OCI-LY7 (cell line): Measurements from ENCODE around the gene SLC9C1. TPM values are rescaled to one million over a fixed set of nuclear protein-coding genes. Genes with fewer than 3 reads are reported as not detected.

ENCODE experiments used
- BruUV-seq: library from RNA; stranded (reverse); fragments of 400-500 nt; replicated peaks from 2 replicates; lab custom pipeline; 2021; lab: Mats Ljungman, UMichigan
- CTCF ChIA-PET: fragments of 300-600 bp; sonication (Branson Sonifier 250); formaldehyde crosslinking; loops from one replicate; lab custom pipeline; 2022; ENCODE audit warnings: antibody characterized with exemption; ENCODE audit not compliant: unreplicated experiment; lab: Charles Lee
- POLR2A ChIA-PET: fragments of 300-600 bp; sonication (Branson Sonifier 250); formaldehyde crosslinking; loops from one replicate; lab custom pipeline; 2022; ENCODE audit warnings: antibody characterized with exemption; lab: Charles Lee
- DNase-seq: peaks from one replicate; pipeline ENCODE4 v3.0.0-alpha.2; 2015; ENCODE audit warnings: low spot score
- H2AFZ ChIP-seq: fragments of 200-600 bp; sonication (generic), shearing (Covaris generic); 2 replicates; pipeline ENCODE4 v1.6.1; 2014; ENCODE audit warnings: mild to moderate bottlenecking, antibody characterized with exemption, low read length, moderate library complexity
- H3K27ac ChIP-seq: fragments of 200-600 bp; sonication (generic); 2 replicates; pipeline ENCODE4 v1.5.1; 2014; ENCODE audit warnings: mixed run types, low read depth, mild to moderate bottlenecking, moderate library complexity, low read length, inconsistent platforms; ENCODE audit not compliant: poor library complexity, severe bottlenecking
- H3K36me3 ChIP-seq: fragments of 200-600 bp; sonication (generic); 2 replicates; pipeline ENCODE4 v1.6.1; 2014; ENCODE audit warnings: mild to moderate bottlenecking, antibody characterized with exemption, low read length, moderate library complexity, mixed read lengths; ENCODE audit not compliant: insufficient read depth
- H3K4me1 ChIP-seq: fragments of 200-600 bp; sonication (generic); 2 replicates; pipeline ENCODE4 v1.5.1; 2014; ENCODE audit warnings: mild to moderate bottlenecking, low read length; ENCODE audit not compliant: insufficient read depth, poor library complexity, severe bottlenecking
- H3K4me2 ChIP-seq: fragments of 200-600 bp; sonication (generic); 2 replicates; pipeline ENCODE4 v1.6.1; 2014; ENCODE audit warnings: mild to moderate bottlenecking, low read length
- H3K4me3 ChIP-seq: fragments of 200-600 bp; sonication (generic); 2 replicates; pipeline ENCODE4 v1.5.1; 2014; ENCODE audit warnings: mild to moderate bottlenecking, low read depth, low read length; ENCODE audit not compliant: poor library complexity, severe bottlenecking
- H3K79me2 ChIP-seq: fragments of 200-600 bp; sonication (generic); 2 replicates; pipeline ENCODE4 v1.6.1; 2016; ENCODE audit warnings: low read depth, mild to moderate bottlenecking, low read length, moderate library complexity, mixed read lengths; ENCODE audit not compliant: insufficient read depth
- H3K9me2 ChIP-seq: fragments of 200-600 bp; sonication (generic); 2 replicates; pipeline ENCODE4 v1.6.1; 2016; ENCODE audit warnings: mild to moderate bottlenecking, low read length, mixed read lengths; ENCODE audit not compliant: insufficient read depth
- H3K9me3 ChIP-seq: fragments of 200-600 bp; sonication (generic); 2 replicates; pipeline ENCODE4 v1.6.1; 2014; ENCODE audit warnings: mild to moderate bottlenecking, mixed run types, low read length, mixed read lengths
- H4K20me1 ChIP-seq: fragments of 200-600 bp; sonication (generic); 2 replicates; pipeline ENCODE4 v1.6.1; 2014; ENCODE audit warnings: mild to moderate bottlenecking, antibody characterized with exemption, low read length, moderate library complexity, mixed read lengths; ENCODE audit not compliant: insufficient read depth
- EZH2phosphoT487 ChIP-seq: fragments of 200-600 bp; sonication (generic); IDR thresholded peaks from 2 replicates; pipeline ENCODE4 v1.6.1; 2018; ENCODE audit warnings: low read depth, borderline replicate concordance, mild to moderate bottlenecking, mixed run types, antibody characterized with exemption, low read length, moderate library complexity, mixed read lengths
- intact Hi-C: fragments of 100-400 bp; cut with micrococcal nuclease; formaldehyde crosslinking; loops from one replicate; pipeline ENCODE4 v1.10.0; 2022; ENCODE audit not compliant: unreplicated experiment
- total RNA-seq, 2 experiments: library from RNA; depleted of rRNA in 1 of 2; stranded (reverse); fragments of >200 nt in 1 of 2; shearing (Covaris generic) in 1 of 2; gene quantifications; 2 replicates each; pipeline ENCODE4 v1.2.3, GENCODE V29; 2014 to 2022
- TF ChIP-seq, protein P1 (sequence below): fragments of 200-600 bp; sonication (generic); conservative IDR thresholded peaks from 2 replicates; pipeline ENCODE4 v1.5.1; 2014; ENCODE audit warnings: mild to moderate bottlenecking, antibody characterized with exemption, low read length, moderate library complexity, mixed read lengths

Gene SLC9C1
- total RNA-seq, 2 experiments from 2014 or later: not detected

DNA sequence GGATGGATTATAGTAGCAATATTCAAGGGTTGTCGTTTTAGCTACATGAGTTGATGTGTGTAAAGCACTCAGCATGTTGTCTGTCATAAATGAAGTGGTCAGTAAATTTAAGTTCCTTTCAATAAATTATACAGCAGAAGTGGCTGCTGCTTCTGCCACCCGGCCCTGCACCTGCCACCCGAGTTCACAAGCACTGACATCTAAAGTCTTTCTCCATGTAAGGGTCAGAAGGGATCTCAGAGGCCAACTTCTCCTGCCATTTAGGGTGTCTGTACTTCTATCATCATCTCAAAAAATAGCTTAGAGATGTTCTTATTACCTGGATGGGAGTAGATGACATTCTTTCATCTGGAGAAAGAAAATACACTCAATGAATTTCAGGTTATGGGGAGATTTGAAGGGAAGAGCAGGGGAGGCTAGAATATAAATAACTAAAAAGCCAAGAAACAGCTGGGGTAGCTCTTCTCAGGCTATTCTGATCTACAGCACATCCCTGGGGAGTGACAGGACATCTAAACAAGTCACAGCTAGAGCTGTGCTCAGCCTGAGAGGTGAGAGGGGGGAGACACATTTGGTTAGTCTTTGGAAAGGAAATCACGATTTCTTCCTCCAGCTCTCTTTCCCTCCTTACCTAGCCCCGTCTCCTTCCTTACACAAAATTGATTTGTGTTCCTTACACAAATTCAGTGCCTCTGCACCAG, 169.0 kb downstream of the SLC9C1 start:
- Histone ChIP-seq H3K27ac (peak overlapping the region; percentile 99), H4K20me1 (no peaks in the 10 kb centered on the region), H3K36me3 (peaks cover 87% of the 10 kb centered on the region), H2AFZ (no peak overlapping the region), H3K9me2 (no peaks in the 10 kb centered on the region), H3K9me3 (no peaks in the 10 kb centered on the region), H3K4me1 (peaks cover 100% of the 10 kb centered on the region), H3K4me3 (peak overlapping the region; percentile 57), H3K79me2 (peaks cover 57% of the 10 kb centered on the region), H3K4me2 (peak overlapping the region; percentile 99)
- BruUV-seq: no TSS peak
- TF ChIP-seq EZH2phosphoT487: no peak
- TF ChIP-seq, protein P1, sequence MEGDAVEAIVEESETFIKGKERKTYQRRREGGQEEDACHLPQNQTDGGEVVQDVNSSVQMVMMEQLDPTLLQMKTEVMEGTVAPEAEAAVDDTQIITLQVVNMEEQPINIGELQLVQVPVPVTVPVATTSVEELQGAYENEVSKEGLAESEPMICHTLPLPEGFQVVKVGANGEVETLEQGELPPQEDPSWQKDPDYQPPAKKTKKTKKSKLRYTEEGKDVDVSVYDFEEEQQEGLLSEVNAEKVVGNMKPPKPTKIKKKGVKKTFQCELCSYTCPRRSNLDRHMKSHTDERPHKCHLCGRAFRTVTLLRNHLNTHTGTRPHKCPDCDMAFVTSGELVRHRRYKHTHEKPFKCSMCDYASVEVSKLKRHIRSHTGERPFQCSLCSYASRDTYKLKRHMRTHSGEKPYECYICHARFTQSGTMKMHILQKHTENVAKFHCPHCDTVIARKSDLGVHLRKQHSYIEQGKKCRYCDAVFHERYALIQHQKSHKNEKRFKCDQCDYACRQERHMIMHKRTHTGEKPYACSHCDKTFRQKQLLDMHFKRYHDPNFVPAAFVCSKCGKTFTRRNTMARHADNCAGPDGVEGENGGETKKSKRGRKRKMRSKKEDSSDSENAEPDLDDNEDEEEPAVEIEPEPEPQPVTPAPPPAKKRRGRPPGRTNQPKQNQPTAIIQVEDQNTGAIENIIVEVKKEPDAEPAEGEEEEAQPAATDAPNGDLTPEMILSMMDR: no peak
- intact Hi-C loops: no loop called here
- CTCF ChIA-PET: interaction anchor here (1.0 to 3.0 kb wide), 3 partner anchors 8 to 13 kb away, joined by 4 to 10 read pairs (median 5); no protein-coding TSS in a partner anchor
- DNase-seq: peak; percentile 82
- POLR2A ChIA-PET: interaction anchor here (0.7 to 16.9 kb wide), 12 partner anchors 7 to 376 kb away, joined by 3 to 566 read pairs (median 6); partner anchors contain the start of genes ABHD10 and GCSAM

DNA sequence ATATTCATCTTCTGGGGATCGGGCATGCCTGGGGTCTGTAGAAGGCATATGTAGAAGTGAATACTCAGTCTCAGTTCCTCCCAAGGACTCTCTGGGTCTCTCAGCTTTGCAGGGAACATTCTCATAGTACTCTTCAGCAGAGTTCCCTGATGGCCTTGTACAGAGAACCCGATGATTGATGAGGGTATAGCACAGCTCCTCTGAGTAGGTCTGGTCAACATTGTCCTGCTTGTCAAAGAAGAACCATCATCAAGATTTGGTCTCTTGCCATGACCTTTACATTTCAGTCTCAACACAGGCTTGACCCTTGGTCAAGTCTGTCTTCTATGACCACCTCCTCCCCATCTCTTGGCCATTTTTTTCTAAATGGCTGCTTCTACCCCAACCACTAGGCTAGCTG, 170.5 kb downstream of the SLC9C1 start:
- Histone ChIP-seq H3K9me2 (no peaks in the 10 kb centered on the region), H3K27ac (peak overlapping the region; percentile 99), H3K4me1 (peaks cover 100% of the 10 kb centered on the region), H2AFZ (no peak overlapping the region), H3K4me3 (peak overlapping the region; percentile 18), H3K4me2 (peak overlapping the region; percentile 57), H3K79me2 (peaks cover 46% of the 10 kb centered on the region), H3K9me3 (no peaks in the 10 kb centered on the region), H3K36me3 (peaks cover 87% of the 10 kb centered on the region), H4K20me1 (no peaks in the 10 kb centered on the region)
- DNase-seq: peak; percentile 38
- TF ChIP-seq, protein P1: no peak
- no peak for TF ChIP-seq EZH2phosphoT487
- ChIA-PET CTCF (no interaction called here), POLR2A (interaction anchor here (0.6 to 16.9 kb wide), 5 partner anchors 6 to 437 kb away, joined by 3 to 566 read pairs (median 28); partner anchors contain the start of gene GCSAM)
- intact Hi-C loops: no loop called here
- BruUV-seq: no TSS peak

DNA sequence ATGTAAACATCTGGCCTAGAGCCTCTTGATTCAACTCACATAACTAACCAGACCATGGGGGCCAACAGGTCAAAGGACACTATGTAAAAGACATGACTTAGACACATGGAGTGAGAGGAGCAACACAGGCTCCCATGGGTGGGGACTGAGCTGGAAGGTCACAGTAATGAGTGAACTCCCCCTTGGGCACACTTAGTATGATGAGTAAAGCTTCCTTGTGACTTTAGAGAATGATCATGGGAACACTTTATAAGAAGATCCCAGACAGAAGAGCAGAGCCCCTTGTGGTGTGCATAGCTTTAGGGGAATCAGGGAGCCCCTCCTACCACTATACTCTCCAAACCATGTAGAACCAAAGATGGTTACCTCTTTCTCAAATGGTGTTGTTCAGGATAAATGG, 171.1 kb downstream of the SLC9C1 start:
- Histone ChIP-seq H3K9me2 (no peaks in the 10 kb centered on the region), H3K4me2 (peak overlapping the region; percentile 57), H3K79me2 (peaks cover 40% of the 10 kb centered on the region), H4K20me1 (no peaks in the 10 kb centered on the region), H3K9me3 (no peaks in the 10 kb centered on the region), H3K4me1 (peaks cover 100% of the 10 kb centered on the region), H3K36me3 (peaks cover 83% of the 10 kb centered on the region), H3K27ac (peak overlapping the region; percentile 99), H2AFZ (no peak overlapping the region), H3K4me3 (peak overlapping the region; percentile 18)
- no TSS peak for BruUV-seq
- intact Hi-C loops: no loop called here
- peak; percentile 16 for DNase-seq
- TF ChIP-seq EZH2phosphoT487: no peak
- TF ChIP-seq, protein P1: 0 out of 2 replicates have a peak, but pooled peaks have one; percentile 28
- ChIA-PET CTCF (no interaction called here), POLR2A (interaction anchor here (1.1 to 16.9 kb wide), 4 partner anchors 5 to 438 kb away, joined by 3 to 566 read pairs (median 49); partner anchors contain the start of gene GCSAM)
